ENCODE results near the gene ODAD2.

The ODAD2 gene

DNA sequence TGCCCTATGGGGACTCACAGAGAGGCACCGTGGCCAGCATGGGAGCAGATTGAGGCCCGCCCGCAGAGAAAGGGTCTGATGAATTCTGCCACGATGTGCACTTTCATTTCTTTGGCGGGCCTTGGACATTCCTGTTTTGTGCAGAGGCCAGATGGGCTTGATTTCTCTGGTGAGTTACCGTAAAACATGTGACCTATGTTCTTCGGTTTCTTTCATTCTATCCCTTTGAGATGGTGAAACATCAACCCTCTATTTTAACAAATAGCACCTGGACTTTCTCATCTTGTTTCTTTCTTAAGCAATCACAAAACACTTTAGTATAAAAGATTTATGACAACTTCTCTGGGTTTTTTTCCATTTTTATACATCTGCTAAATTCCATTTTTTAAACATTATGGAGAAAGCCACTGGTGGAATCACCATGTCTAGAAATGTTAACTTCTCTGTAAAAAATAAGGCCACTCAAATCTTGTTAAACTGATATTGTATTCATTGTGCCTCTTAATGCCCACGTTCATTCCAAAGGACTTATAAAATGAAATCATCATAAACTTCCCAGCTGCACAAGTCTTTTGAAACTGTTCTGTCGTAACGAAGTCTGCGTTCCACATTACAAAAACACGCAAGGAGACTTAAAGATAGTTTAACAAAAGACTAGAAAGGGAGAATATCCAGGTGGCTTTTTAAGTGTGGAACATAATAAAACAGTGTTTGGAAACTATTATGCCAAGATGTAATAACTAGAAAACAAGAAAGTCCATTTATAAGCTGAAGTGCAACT, 21.4 kb upstream of the ODAD2 start:
- no peaks in the 10 kb centered on the region for H3K27me3 ChIP-seq (replicated peaks in 2 of 5; ENCODE audit: control insufficient read depth in 4 of 5, insufficient read depth in 5 of 5, low read length in 4 of 5)
- H3K4me3 ChIP-seq (ENCODE audit: control insufficient read depth in 1 of 7, extremely low read depth in 1 of 7, insufficient read depth in 4 of 7, low read depth in 2 of 7, low read length in 6 of 7), result no peak overlapping the region
- POLR2A ChIA-PET, result no interaction called here

DNA sequence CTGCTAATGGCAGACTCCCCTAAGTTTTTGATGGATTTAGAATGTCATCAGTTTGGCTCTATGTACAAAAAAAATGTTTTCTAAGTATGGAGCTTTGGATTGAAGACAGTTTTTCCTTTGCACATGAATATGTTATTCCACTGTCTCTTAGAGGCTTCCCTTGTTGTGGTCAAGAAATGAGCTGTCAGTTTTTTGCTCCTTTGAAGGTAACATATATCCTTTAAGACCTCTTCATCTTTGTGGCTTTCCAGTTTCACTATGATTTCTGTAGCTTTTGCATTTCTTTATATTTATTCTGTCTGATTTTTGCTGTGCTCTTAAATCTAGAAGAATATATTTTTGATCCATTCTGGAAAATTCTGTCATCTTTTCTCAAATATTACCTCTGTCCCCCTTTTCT, 15.8 kb upstream of the ODAD2 start:
- H3K4me1 ChIP-seq (ENCODE audit: control extremely low read depth in 1 of 4, control insufficient read depth in 4 of 4, insufficient read depth in 4 of 4, low read length in 3 of 4), result no peaks in the 10 kb centered on the region

More for the DNA sequence above, 21.4 kb upstream of the ODAD2 start:
- H3K4me1 ChIP-seq (ENCODE audit: control extremely low read depth in 1 of 4, control insufficient read depth in 4 of 4, insufficient read depth in 4 of 4, low read length in 3 of 4), result no peaks in the 10 kb centered on the region
- no peak overlapping the region for H3K27ac ChIP-seq (ENCODE audit: insufficient read depth in 1 of 2, low read depth in 1 of 2, low read length in 2 of 2, poor library complexity in 1 of 2, severe bottlenecking in 2 of 2)
- DNase-seq, result no peak
- 98% methylated on average over 7 of the region's 12 CpGs for WGBS (ENCODE audit: insufficient coverage)
- peaks cover 0 to 2% (median 0%) of the 10 kb centered on the region in 5 experiments for H3K9me3 ChIP-seq (ENCODE audit: control extremely low read depth in 1 of 5, control insufficient read depth in 4 of 5, insufficient read depth in 2 of 5, low read depth in 1 of 5, low read length in 4 of 5)
- CTCF ChIA-PET, result no interaction called here
- H3K36me3 ChIP-seq (ENCODE audit: control insufficient read depth in 4 of 4, insufficient read depth in 4 of 4, low read length in 3 of 4), result no peaks in the 10 kb centered on the region

DNA sequence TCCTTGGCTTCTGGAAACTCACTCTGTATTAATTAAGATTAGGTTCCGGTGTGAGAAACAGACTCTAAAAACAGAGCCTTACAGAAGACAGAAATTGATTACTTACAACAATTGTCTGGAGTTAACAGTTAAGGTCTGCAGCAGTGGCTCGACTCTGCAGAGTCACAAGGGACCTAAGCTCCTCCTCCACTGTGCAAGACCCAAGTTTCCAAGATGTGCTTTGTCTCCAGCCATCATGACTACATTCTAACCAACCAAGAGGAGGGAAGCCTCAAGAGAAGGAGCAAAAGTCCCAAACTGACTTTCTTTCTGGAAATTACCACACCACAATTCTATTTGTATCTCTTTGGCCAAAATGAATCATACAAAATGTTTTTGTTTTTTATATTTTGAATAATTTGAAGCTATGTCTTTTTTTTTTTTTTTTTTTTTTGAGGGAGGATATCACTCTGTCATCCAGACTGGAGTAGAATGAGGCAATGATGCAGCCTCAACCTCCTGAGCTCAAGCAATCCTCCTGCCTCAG, 14.2 kb upstream of the ODAD2 start:
- ChIA-PET CTCF (no interaction called here), POLR2A (no interaction called here)
- Histone ChIP-seq H3K4me3 (ENCODE audit: control insufficient read depth in 1 of 7, extremely low read depth in 1 of 7, insufficient read depth in 4 of 7, low read depth in 2 of 7, low read length in 6 of 7) (no peak overlapping the region), H3K9me3 (ENCODE audit: control extremely low read depth in 1 of 5, control insufficient read depth in 4 of 5, insufficient read depth in 2 of 5, low read depth in 1 of 5, low read length in 4 of 5) (no peaks in the 10 kb centered on the region), H3K4me1 (ENCODE audit: control extremely low read depth in 1 of 4, control insufficient read depth in 4 of 4, insufficient read depth in 4 of 4, low read length in 3 of 4) (no peaks in the 10 kb centered on the region), H3K27ac (ENCODE audit: insufficient read depth in 1 of 2, low read depth in 1 of 2, low read length in 2 of 2, poor library complexity in 1 of 2, severe bottlenecking in 2 of 2) (no peak overlapping the region), H3K36me3 (ENCODE audit: control insufficient read depth in 4 of 4, insufficient read depth in 4 of 4, low read length in 3 of 4) (no peaks in the 10 kb centered on the region), H3K27me3 (replicated peaks in 2 of 5; ENCODE audit: control insufficient read depth in 4 of 5, insufficient read depth in 5 of 5, low read length in 4 of 5) (peaks cover 0 to 2% (median 0%) of the 10 kb centered on the region in 5 experiments)
- 100% methylated on average over 1 of the region's 2 CpGs for WGBS (ENCODE audit: insufficient coverage)
- DNase-seq, result no peak

More for the DNA sequence above, 15.8 kb upstream of the ODAD2 start:
- Histone ChIP-seq H3K27ac (ENCODE audit: insufficient read depth in 1 of 2, low read depth in 1 of 2, low read length in 2 of 2, poor library complexity in 1 of 2, severe bottlenecking in 2 of 2) (no peak overlapping the region), H3K27me3 (replicated peaks in 2 of 5; ENCODE audit: control insufficient read depth in 4 of 5, insufficient read depth in 5 of 5, low read length in 4 of 5) (peaks cover 0 to 1% (median 0%) of the 10 kb centered on the region in 5 experiments), H3K36me3 (ENCODE audit: control insufficient read depth in 4 of 4, insufficient read depth in 4 of 4, low read length in 3 of 4) (no peaks in the 10 kb centered on the region), H3K9me3 (ENCODE audit: control extremely low read depth in 1 of 5, control insufficient read depth in 4 of 5, insufficient read depth in 2 of 5, low read depth in 1 of 5, low read length in 4 of 5) (no peaks in the 10 kb centered on the region), H3K4me3 (ENCODE audit: control insufficient read depth in 1 of 7, extremely low read depth in 1 of 7, insufficient read depth in 4 of 7, low read depth in 2 of 7, low read length in 6 of 7) (no peak overlapping the region)
- ChIA-PET CTCF (no interaction called here), POLR2A (no interaction called here)
- no peak for DNase-seq

DNA sequence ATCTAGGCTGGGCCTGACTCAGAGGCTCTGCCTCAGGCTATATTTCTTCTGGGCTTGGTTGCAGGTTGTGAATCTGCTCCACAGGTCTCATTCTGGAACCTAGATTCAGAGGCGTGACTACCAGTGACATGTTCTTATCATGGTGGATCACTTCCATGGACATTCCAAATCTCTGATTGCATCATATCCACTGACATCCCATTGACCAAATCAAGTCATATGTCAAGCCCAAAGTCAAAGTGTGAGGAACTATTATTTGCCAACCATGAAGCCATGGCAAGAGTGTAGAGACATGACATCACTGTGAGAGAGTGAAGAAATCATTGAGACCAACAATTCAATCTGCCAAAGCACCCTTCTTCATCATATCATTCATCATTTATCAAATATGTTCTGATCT, 11.9 kb upstream of the ODAD2 start:
- 100% methylated on average over 1 of the region's 1 CpG for WGBS (ENCODE audit: insufficient coverage)
- ChIA-PET CTCF (no interaction called here), POLR2A (no interaction called here)
- Histone ChIP-seq H3K27me3 (replicated peaks in 2 of 5; ENCODE audit: control insufficient read depth in 4 of 5, insufficient read depth in 5 of 5, low read length in 4 of 5) (peaks cover 0 to 5% (median 0%) of the 10 kb centered on the region in 5 experiments), H3K4me1 (ENCODE audit: control extremely low read depth in 1 of 4, control insufficient read depth in 4 of 4, insufficient read depth in 4 of 4, low read length in 3 of 4) (no peaks in the 10 kb centered on the region), H3K4me3 (ENCODE audit: control insufficient read depth in 1 of 7, extremely low read depth in 1 of 7, insufficient read depth in 4 of 7, low read depth in 2 of 7, low read length in 6 of 7) (no peak overlapping the region), H3K36me3 (ENCODE audit: control insufficient read depth in 4 of 4, insufficient read depth in 4 of 4, low read length in 3 of 4) (no peaks in the 10 kb centered on the region), H3K27ac (ENCODE audit: insufficient read depth in 1 of 2, low read depth in 1 of 2, low read length in 2 of 2, poor library complexity in 1 of 2, severe bottlenecking in 2 of 2) (no peak overlapping the region), H3K9me3 (ENCODE audit: control extremely low read depth in 1 of 5, control insufficient read depth in 4 of 5, insufficient read depth in 2 of 5, low read depth in 1 of 5, low read length in 4 of 5) (no peaks in the 10 kb centered on the region)
- no peak for DNase-seq

DNA sequence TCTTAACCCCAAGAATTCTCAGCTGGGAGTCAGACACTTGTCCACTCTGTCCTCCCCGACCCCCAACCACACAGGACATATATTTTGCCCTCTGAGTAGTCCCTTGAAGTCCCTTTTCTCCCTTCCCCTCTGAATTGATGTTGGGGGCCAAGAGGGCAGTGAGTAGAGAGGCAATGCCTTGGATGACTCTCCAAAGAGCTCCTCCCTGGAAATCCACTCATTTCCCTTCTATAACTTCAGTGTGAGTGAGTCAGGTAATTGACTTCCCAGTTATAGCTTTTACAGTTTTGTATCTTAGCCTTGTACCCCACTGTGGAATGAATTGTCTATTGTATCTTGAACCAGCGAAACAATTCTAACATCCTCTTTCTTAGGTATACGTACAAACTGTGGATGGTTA, 9.2 kb upstream of the ODAD2 start:
- CTCF ChIA-PET, result no interaction called here
- Histone ChIP-seq H3K4me3 (ENCODE audit: control insufficient read depth in 1 of 7, extremely low read depth in 1 of 7, insufficient read depth in 4 of 7, low read depth in 2 of 7, low read length in 6 of 7) (no peak overlapping the region), H3K27ac (ENCODE audit: insufficient read depth in 1 of 2, low read depth in 1 of 2, low read length in 2 of 2, poor library complexity in 1 of 2, severe bottlenecking in 2 of 2) (no peak overlapping the region), H3K27me3 (replicated peaks in 2 of 5; ENCODE audit: control insufficient read depth in 4 of 5, insufficient read depth in 5 of 5, low read length in 4 of 5) (peaks cover 0 to 5% (median 0%) of the 10 kb centered on the region in 5 experiments), H3K36me3 (ENCODE audit: control insufficient read depth in 4 of 4, insufficient read depth in 4 of 4, low read length in 3 of 4) (no peaks in the 10 kb centered on the region), H3K4me1 (ENCODE audit: control extremely low read depth in 1 of 4, control insufficient read depth in 4 of 4, insufficient read depth in 4 of 4, low read length in 3 of 4) (no peaks in the 10 kb centered on the region), H3K9me3 (ENCODE audit: control extremely low read depth in 1 of 5, control insufficient read depth in 4 of 5, insufficient read depth in 2 of 5, low read depth in 1 of 5, low read length in 4 of 5) (no peaks in the 10 kb centered on the region)
- 100% methylated on average over 1 of the region's 3 CpGs for WGBS (ENCODE audit: insufficient coverage)
- DNase-seq, result no peak
- POLR2A ChIA-PET, result no interaction called here

DNA sequence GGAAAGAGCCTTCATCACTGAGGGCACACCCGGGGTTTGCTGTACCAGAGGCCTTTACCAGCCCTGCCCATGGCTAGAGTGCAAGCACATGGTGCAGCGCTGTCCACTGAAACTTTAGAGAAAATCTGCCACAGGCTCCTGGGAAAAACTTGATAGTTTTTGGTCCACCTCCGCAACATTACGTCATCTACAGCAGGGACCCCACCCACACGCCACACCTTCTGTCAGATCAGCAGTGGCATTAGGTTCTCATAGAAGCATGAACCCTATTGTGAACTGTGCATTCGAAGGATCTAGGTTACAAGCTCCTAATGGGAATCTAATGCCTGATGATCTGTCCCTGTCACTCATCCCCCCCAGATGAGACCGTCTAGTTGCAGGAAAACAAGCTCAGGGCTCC, 2.5 kb upstream of the ODAD2 start:
- POLR2A ChIA-PET, result no interaction called here
- Histone ChIP-seq H3K27ac (ENCODE audit: insufficient read depth in 1 of 2, low read depth in 1 of 2, low read length in 2 of 2, poor library complexity in 1 of 2, severe bottlenecking in 2 of 2) (no peak overlapping the region), H3K4me1 (ENCODE audit: control extremely low read depth in 1 of 4, control insufficient read depth in 4 of 4, insufficient read depth in 4 of 4, low read length in 3 of 4) (peaks cover 2 to 8% (median 5%) of the 10 kb centered on the region in 4 experiments), H3K27me3 (replicated peaks in 2 of 5; ENCODE audit: control insufficient read depth in 4 of 5, insufficient read depth in 5 of 5, low read length in 4 of 5) (peaks cover 0 to 2% (median 0%) of the 10 kb centered on the region in 5 experiments), H3K9me3 (ENCODE audit: control extremely low read depth in 1 of 5, control insufficient read depth in 4 of 5, insufficient read depth in 2 of 5, low read depth in 1 of 5, low read length in 4 of 5) (no peaks in the 10 kb centered on the region), H3K4me3 (ENCODE audit: control insufficient read depth in 1 of 7, extremely low read depth in 1 of 7, insufficient read depth in 4 of 7, low read depth in 2 of 7, low read length in 6 of 7) (no peak overlapping the region), H3K36me3 (ENCODE audit: control insufficient read depth in 4 of 4, insufficient read depth in 4 of 4, low read length in 3 of 4) (no peaks in the 10 kb centered on the region)
- no peak for DNase-seq
- CTCF ChIA-PET, result no interaction called here
- 96% methylated on average over 3 of the region's 7 CpGs for WGBS (ENCODE audit: insufficient coverage)

DNA sequence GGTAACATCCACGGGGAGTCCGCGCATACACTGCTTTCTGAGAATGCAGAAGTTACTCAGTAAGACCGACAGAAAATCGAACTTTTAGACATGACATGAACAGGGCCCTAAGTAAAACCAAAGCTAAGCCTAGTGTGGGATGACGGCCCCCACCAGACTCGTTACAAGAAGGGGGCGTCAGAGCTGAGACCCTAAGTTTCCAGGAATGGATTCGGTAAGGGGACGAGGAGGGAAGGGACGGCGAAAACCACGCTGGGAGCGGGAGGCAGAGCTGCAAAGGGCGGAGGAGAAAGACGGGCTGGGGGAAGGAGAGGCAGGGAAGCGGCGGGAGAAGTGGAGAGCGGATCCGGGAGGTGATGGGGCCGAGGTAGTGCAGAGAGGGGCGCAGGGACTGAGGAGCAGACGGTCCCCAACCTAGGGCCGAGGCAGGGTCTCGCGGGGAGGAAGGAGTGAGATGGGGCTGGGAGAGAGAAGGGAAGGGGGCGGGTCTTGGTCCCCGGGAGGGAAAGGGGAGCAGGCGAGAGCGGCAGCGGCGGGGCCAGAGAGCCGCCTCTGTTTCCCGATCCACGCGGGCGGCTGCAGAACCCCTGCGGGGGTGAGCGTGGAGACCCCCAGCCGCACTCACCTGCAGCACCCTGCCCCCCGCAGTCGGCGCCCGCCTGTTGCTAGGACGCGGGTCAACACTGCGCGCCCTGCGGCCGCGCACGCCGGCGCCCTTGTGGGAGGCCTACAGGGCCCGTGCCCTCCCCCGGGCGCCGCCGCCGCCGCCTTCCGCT, 513 bp downstream of the ODAD2 start:
- Histone ChIP-seq H3K9me3 (ENCODE audit: control extremely low read depth in 1 of 5, control insufficient read depth in 4 of 5, insufficient read depth in 2 of 5, low read depth in 1 of 5, low read length in 4 of 5) (no peaks in the 10 kb centered on the region), H3K4me1 (ENCODE audit: control extremely low read depth in 1 of 4, control insufficient read depth in 4 of 4, insufficient read depth in 4 of 4, low read length in 3 of 4) (peaks cover 2 to 8% (median 5%) of the 10 kb centered on the region in 4 experiments), H3K27ac (ENCODE audit: insufficient read depth in 1 of 2, low read depth in 1 of 2, low read length in 2 of 2, poor library complexity in 1 of 2, severe bottlenecking in 2 of 2) (peak overlapping the region; percentile 66 to 86), H3K4me3 (ENCODE audit: control insufficient read depth in 1 of 7, extremely low read depth in 1 of 7, insufficient read depth in 4 of 7, low read depth in 2 of 7, low read length in 6 of 7) (peak overlapping the region; percentile 71 to 95 (median 85)), H3K27me3 (replicated peaks in 2 of 5; ENCODE audit: control insufficient read depth in 4 of 5, insufficient read depth in 5 of 5, low read length in 4 of 5) (peaks cover 0 to 2% (median 0%) of the 10 kb centered on the region in 5 experiments), H3K36me3 (ENCODE audit: control insufficient read depth in 4 of 4, insufficient read depth in 4 of 4, low read length in 3 of 4) (no peaks in the 10 kb centered on the region)
- POLR2A ChIA-PET, result interaction anchor here (0.6 kb wide), 1 partner anchor 202 kb away, joined by 3 read pairs; no protein-coding TSS in a partner anchor
- WGBS (ENCODE audit: insufficient coverage), result under 1% methylated on average over 43 of the region's 62 CpGs
- peak; percentile 31 to 82 (median 72) for DNase-seq
- CTCF ChIA-PET, result no interaction called here
